HCT116 (cell line): Measurements from ENCODE around the gene FOXS1. TPM values are rescaled to one million over a fixed set of nuclear protein-coding genes. Genes with fewer than 3 reads are reported as not detected.

Experiments
- ATAC-seq: fragments of 200-7000 bp; cut with Tn5 transposase; 2 replicates; pipeline ENCODE4 v1.9.1; 2020; ENCODE audit warnings: mild to moderate bottlenecking, moderate library complexity
- BruUV-seq: library from RNA; stranded (reverse); fragments of 400-500 nt; replicated peaks from 2 replicates; lab custom pipeline; 2021; lab: Mats Ljungman, UMichigan
- CTCF ChIA-PET: fragments of 300-600 bp; sonication (Branson Sonifier 250); formaldehyde crosslinking; loops from one replicate; lab custom pipeline; 2021; ENCODE audit warnings: antibody characterized with exemption; lab: Charles Lee
- POLR2A ChIA-PET: fragments of 300-600, 350-600 bp; sonication (Branson Sonifier 250); formaldehyde crosslinking; loops from one replicate; lab custom pipeline; 2021; ENCODE audit warnings: antibody characterized with exemption; lab: Charles Lee
- RAD21 ChIA-PET, 2 experiments: fragments of 300-600 bp; sonication (Branson Sonifier 250); formaldehyde crosslinking; loops; one replicate each; lab custom pipeline; 2023; ENCODE audit warnings: low total read pairs in 2 of 2; ENCODE audit not compliant: uncharacterized antibody in 2 of 2, unreplicated experiment in 2 of 2, low non-redundant PET in 1 of 2; lab: Charles Lee
- DNase-seq: peaks from one replicate; pipeline ENCODE4 v3.0.0-alpha.2; 2010; ENCODE audit warnings: low read depth, low spot score
- H2AFZ ChIP-seq: fragments of 200-600 bp; shearing (Covaris generic), sonication (generic); 2 replicates; pipeline ENCODE4 v1.6.1; 2017; ENCODE audit warnings: low read depth, mixed run types, mixed read lengths, antibody characterized with exemption, low read length; ENCODE audit not compliant: poor library complexity, severe bottlenecking
- H3K27ac ChIP-seq: 2 replicates; pipeline ENCODE4 v1.5.1; 2012; ENCODE audit warnings: low read depth, low read length
- H3K27me3 ChIP-seq: fragments of 200-600 bp; sonication (generic); 2 replicates; pipeline ENCODE4 v1.6.1; 2016; ENCODE audit warnings: mixed run types, low read length, mixed read lengths; ENCODE audit not compliant: insufficient read depth
- H3K36me3 ChIP-seq, 2 experiments: fragments of 200-500 bp in 1 of 2; fragments of 200-600 bp in 1 of 2; sonication (Bioruptor generic) in 1 of 2; sonication (generic) in 1 of 2; 2 replicates each; pipeline versions ENCODE4 v1.5.1 to v1.6.1; 2014 to 2016; ENCODE audit warnings: low read length in 2 of 2, inconsistent platforms in 1 of 2, mixed read lengths in 1 of 2, mixed run types in 1 of 2; ENCODE audit not compliant: insufficient read depth in 2 of 2, control insufficient read depth in 1 of 2
- H3K4me1 ChIP-seq, 2 experiments: fragments of 200-600 bp in 1 of 2; sonication (generic) in 1 of 2; 2 replicates each; pipeline versions ENCODE4 v1.5.1 to v1.6.1; 2012 to 2017; ENCODE audit warnings: low read length in 2 of 2, inconsistent platforms in 1 of 2, mild to moderate bottlenecking in 1 of 2, mixed read lengths in 1 of 2, mixed run types in 1 of 2, moderate library complexity in 1 of 2; ENCODE audit not compliant: insufficient read depth in 2 of 2, control insufficient read depth in 1 of 2
- H3K4me2 ChIP-seq: fragments of 200-600 bp; sonication (generic); 2 replicates; pipeline ENCODE4 v1.6.1; 2017; ENCODE audit warnings: mixed run types, low read length, mixed read lengths
- H3K4me3 ChIP-seq, 2 experiments: fragments of 200-600 bp in 1 of 2; sonication (generic) in 1 of 2; replicated peaks in 1 of 2; 2 replicates each; pipeline ENCODE4 v1.5.1; 2011 to 2016; ENCODE audit warnings: low read length in 2 of 2, control low read depth in 1 of 2, low read depth in 1 of 2, mild to moderate bottlenecking in 1 of 2, mixed read lengths in 1 of 2, mixed run types in 1 of 2
- H3K79me2 ChIP-seq: fragments of 200-600 bp; sonication (generic); 2 replicates; pipeline ENCODE4 v1.6.1; 2017; ENCODE audit warnings: mild to moderate bottlenecking, mixed run types, low read length, moderate library complexity, mixed read lengths; ENCODE audit not compliant: insufficient read depth
- H3K9ac ChIP-seq: fragments of 200-600 bp; sonication (generic); 2 replicates; pipeline ENCODE4 v1.6.1; 2016; ENCODE audit warnings: low read length, mixed read lengths
- H3K9me2 ChIP-seq: fragments of 200-600 bp; sonication (generic), shearing (Covaris generic); 2 replicates; pipeline ENCODE4 v1.6.1; 2017; ENCODE audit warnings: mixed run types, mild to moderate bottlenecking, moderate library complexity; ENCODE audit not compliant: insufficient read depth
- H3K9me3 ChIP-seq, 2 experiments: fragments of 200-500 bp in 1 of 2; fragments of 200-600 bp in 1 of 2; sonication (Bioruptor generic) in 1 of 2; sonication (generic) in 1 of 2; 2 replicates each; pipeline ENCODE4 v1.6.1; 2014 to 2017; ENCODE audit warnings: low read length in 2 of 2, mixed read lengths in 2 of 2, inconsistent platforms in 1 of 2, low read depth in 1 of 2, mild to moderate bottlenecking in 1 of 2, mixed run types in 1 of 2, moderate library complexity in 1 of 2; ENCODE audit not compliant: control insufficient read depth in 1 of 2, insufficient read depth in 1 of 2
- H4K20me1 ChIP-seq: fragments of 200-600 bp; sonication (generic), shearing (Covaris generic); 2 replicates; pipeline ENCODE4 v1.6.1; 2017; ENCODE audit warnings: mixed run types, mild to moderate bottlenecking, moderate library complexity; ENCODE audit not compliant: insufficient read depth
- EGR1 ChIP-seq: IDR thresholded peaks from 2 replicates; pipeline ENCODE4 v1.6.1; 2012; ENCODE audit warnings: low read depth
- EZH2 ChIP-seq: fragments of 200-600 bp; sonication (generic); IDR thresholded peaks from 2 replicates; pipeline ENCODE4 v1.6.1; 2017; ENCODE audit warnings: antibody characterized with exemption, mixed run types
- RAD21 ChIP-seq: IDR thresholded peaks from 2 replicates; pipeline ENCODE4 v1.6.1; 2012; ENCODE audit warnings: low read depth, mild to moderate bottlenecking
- REST ChIP-seq: IDR thresholded peaks from 2 replicates; pipeline ENCODE4 v1.6.1; 2012; ENCODE audit warnings: low read depth
- SIN3A ChIP-seq: IDR thresholded peaks from 2 replicates; pipeline ENCODE4 v1.6.1; 2012; ENCODE audit warnings: low read depth
- intact Hi-C: fragments of 100-400 bp; cut with micrococcal nuclease; formaldehyde crosslinking; loops from 2 replicates; pipeline ENCODE4 v1.10.0; 2022
- total RNA-seq: library from RNA; stranded (reverse); gene quantifications from one replicate; pipeline ENCODE4 v1.2.1, GENCODE V29; 2021; ENCODE audit not compliant: unreplicated experiment

The FOXS1 gene
- total RNA-seq, 1 experiment from 2014 or later = not detected

GRCh38 chr20:31843288-31843687, 2.1 kb downstream of the FOXS1 start (continued):
- TF ChIP-seq REST = no peak
- TF ChIP-seq EZH2 = no peak
- no peak for TF ChIP-seq EGR1
- no peak for TF ChIP-seq SIN3A

GRCh38 chr20:31842471-31843157, 2.8 kb downstream of the FOXS1 start:
- Histone ChIP-seq H3K79me2 (no peaks in the 10 kb centered on the region), H3K9me3 (no peaks in the 10 kb centered on the region), H3K27me3 (no peaks in the 10 kb centered on the region), H3K9ac (no peak overlapping the region), H3K4me2 (peak overlapping the region; percentile 27), H3K27ac (no peak overlapping the region; the same call in 1 of the 2 replicates), H3K4me1 (peaks cover 16 to 38% of the 10 kb centered on the region in 2 experiments), H3K4me3 (no peak overlapping the region), H3K36me3 (no peaks in the 10 kb centered on the region), H4K20me1 (no peaks in the 10 kb centered on the region), H2AFZ (no peak overlapping the region), H3K9me2 (no peaks in the 10 kb centered on the region)
- ChIA-PET POLR2A (no interaction called here), RAD21 (no interaction called here), CTCF (interaction anchor here (2.3 kb wide), 1 partner anchor 10 kb away, joined by 11 read pairs; no protein-coding TSS in a partner anchor)
- DNase-seq = no peak
- no peak for TF ChIP-seq RAD21
- intact Hi-C loops = no loop called here
- no TSS peak for BruUV-seq
- ATAC-seq = no peak
